KMS-11 (cell line): ENCODE data around the gene MOB3B.

Source experiments
- H2AFZ ChIP-seq: fragments of 200-600 bp; sonication (generic); 2 replicates; pipeline ENCODE4 v1.6.1; 2016; ENCODE audit warnings: antibody characterized with exemption, mixed run types, low read depth
- H3K27ac ChIP-seq: fragments of 200-600 bp; sonication (generic); 2 replicates; pipeline ENCODE4 v1.6.1; 2016; ENCODE audit warnings: mild to moderate bottlenecking, mixed run types
- H3K27me3 ChIP-seq: fragments of 200-600 bp; sonication (generic); 2 replicates; pipeline ENCODE4 v1.6.1; 2017; ENCODE audit warnings: mild to moderate bottlenecking, low read depth, mixed run types, moderate library complexity; ENCODE audit not compliant: insufficient read depth
- H3K36me3 ChIP-seq: fragments of 200-600 bp; sonication (generic); 2 replicates; pipeline ENCODE4 v1.6.1; 2017; ENCODE audit warnings: mild to moderate bottlenecking, mixed run types; ENCODE audit not compliant: insufficient read depth
- H3K4me1 ChIP-seq: fragments of 200-600 bp; sonication (generic); 2 replicates; pipeline ENCODE4 v1.6.1; 2016; ENCODE audit warnings: mild to moderate bottlenecking, low read depth, mixed run types; ENCODE audit not compliant: poor library complexity, severe bottlenecking
- H3K4me2 ChIP-seq: fragments of 200-600 bp; sonication (generic); 2 replicates; pipeline ENCODE4 v1.7.0; 2016; ENCODE audit warnings: mild to moderate bottlenecking, mixed run types
- H3K4me3 ChIP-seq: fragments of 200-600 bp; sonication (generic); IDR thresholded peaks from 2 replicates; pipeline ENCODE4 v1.6.1; 2017; ENCODE audit warnings: low read depth, low read length, mixed read lengths; ENCODE audit not compliant: insufficient read depth
- H3K79me2 ChIP-seq: fragments of 200-600 bp; sonication (generic); 2 replicates; pipeline ENCODE4 v1.6.1; 2016; ENCODE audit warnings: low read depth, mixed run types; ENCODE audit not compliant: insufficient read depth
- H3K9ac ChIP-seq: fragments of 200-600 bp; sonication (generic); 2 replicates; pipeline ENCODE4 v1.6.1; 2016; ENCODE audit warnings: mild to moderate bottlenecking, mixed run types
- H4K20me1 ChIP-seq: fragments of 200-600 bp; sonication (generic); 2 replicates; pipeline ENCODE4 v1.6.1; 2016; ENCODE audit warnings: mild to moderate bottlenecking, mixed run types; ENCODE audit not compliant: insufficient read depth
- CTCF ChIP-seq: fragments of 200-600 bp; sonication (generic); conservative IDR thresholded peaks from 2 replicates; pipeline ENCODE4 v1.6.1; 2017; ENCODE audit warnings: low read depth, mild to moderate bottlenecking, antibody characterized with exemption, low read length, moderate library complexity, mixed read lengths

The MOB3B gene

DNA sequence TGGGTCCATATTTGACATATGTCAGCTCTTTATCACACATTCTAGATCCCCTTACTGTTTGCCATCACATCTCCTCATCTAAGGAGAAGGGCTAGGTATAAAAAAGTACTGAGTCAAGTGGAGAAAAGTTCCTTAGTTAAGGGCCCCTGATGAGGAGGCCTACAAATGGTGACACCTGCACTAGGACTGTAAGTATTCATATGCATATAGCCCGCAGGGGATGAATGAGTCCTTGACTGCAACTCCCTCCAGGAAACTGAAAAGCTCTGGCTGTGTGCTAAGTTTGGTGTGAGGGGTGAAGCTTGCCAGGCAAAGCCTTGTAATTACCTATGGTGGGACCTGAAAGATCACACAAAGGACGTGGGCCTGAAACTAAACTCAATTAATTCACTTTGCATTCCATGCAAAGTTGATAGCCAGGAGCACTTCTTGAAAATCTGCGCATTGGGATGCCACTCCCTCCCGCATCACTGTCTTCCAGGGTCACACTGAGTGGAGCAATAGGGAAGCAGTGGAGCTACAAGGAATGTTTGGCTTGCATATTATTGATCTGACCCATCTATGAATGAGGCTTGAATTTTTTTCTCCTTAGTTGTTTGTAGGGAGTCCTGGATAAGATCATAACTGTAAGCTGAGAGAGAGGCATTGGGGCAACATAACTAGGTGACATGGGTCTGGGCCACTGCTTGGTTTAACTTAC, 220.8 kb downstream of the MOB3B start:
- H3K4me3 ChIP-seq, result no peak overlapping the region
- H4K20me1 ChIP-seq, result no peaks in the 10 kb centered on the region
- no peak overlapping the region for H3K4me2 ChIP-seq
- no peaks in the 10 kb centered on the region for H3K79me2 ChIP-seq
- no peaks in the 10 kb centered on the region for H3K36me3 ChIP-seq
- no peak overlapping the region for H2AFZ ChIP-seq
- no peak overlapping the region for H3K9ac ChIP-seq
- no peak overlapping the region for H3K27ac ChIP-seq
- no peaks in the 10 kb centered on the region for H3K4me1 ChIP-seq
- no peak for TF ChIP-seq CTCF
- no peaks in the 10 kb centered on the region for H3K27me3 ChIP-seq

DNA sequence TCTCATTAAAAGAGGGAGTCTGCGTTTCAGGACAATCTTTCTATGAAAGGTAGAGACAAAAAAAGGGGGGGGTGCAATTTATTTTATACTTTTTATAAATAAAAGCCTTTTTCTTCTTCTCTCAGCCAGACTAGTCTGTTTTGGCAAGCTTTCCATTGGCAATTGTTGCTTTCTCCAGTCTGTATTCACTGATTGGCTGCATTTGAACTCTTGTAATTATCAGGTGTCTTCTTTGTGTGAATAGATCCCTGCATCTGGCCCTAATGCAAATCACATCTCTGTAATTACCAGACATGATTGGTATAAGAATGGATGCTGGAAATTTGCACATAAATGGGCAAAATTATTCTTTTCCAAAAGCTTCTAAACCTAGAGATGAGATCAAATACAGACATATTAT, 225.1 kb downstream of the MOB3B start:
- Histone ChIP-seq H3K9ac (no peak overlapping the region), H3K27ac (no peak overlapping the region), H3K4me1 (no peaks in the 10 kb centered on the region), H3K4me2 (no peak overlapping the region), H3K4me3 (no peak overlapping the region), H3K27me3 (no peaks in the 10 kb centered on the region), H3K79me2 (no peaks in the 10 kb centered on the region), H2AFZ (no peak overlapping the region), H3K36me3 (no peaks in the 10 kb centered on the region), H4K20me1 (no peaks in the 10 kb centered on the region)
- no peak for TF ChIP-seq CTCF

DNA sequence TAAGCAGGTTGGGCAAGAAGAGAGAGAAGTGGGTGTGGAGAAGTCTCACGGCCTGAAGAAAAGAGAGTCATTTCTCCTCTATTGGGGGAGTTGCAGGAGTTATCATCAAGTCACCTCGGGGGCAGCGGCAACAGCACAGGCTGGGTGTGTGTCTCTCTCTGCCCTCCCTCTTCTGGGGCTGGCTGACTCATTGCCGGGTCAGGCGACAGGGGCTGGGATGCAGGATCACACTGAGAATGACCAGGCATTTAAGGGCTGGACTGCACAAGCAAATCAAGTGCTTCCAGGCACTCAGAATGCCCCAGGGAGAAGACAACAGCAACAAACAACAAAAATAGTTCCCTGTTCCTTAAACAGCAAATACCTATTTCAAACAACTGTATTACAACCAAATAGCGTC, 226.4 kb downstream of the MOB3B start:
- Histone ChIP-seq H3K9ac (no peak overlapping the region), H3K36me3 (no peaks in the 10 kb centered on the region), H2AFZ (no peak overlapping the region), H3K4me2 (no peak overlapping the region), H3K27me3 (no peaks in the 10 kb centered on the region), H4K20me1 (no peaks in the 10 kb centered on the region), H3K4me1 (no peaks in the 10 kb centered on the region), H3K79me2 (no peaks in the 10 kb centered on the region), H3K27ac (no peak overlapping the region), H3K4me3 (no peak overlapping the region)
- no peak for TF ChIP-seq CTCF

DNA sequence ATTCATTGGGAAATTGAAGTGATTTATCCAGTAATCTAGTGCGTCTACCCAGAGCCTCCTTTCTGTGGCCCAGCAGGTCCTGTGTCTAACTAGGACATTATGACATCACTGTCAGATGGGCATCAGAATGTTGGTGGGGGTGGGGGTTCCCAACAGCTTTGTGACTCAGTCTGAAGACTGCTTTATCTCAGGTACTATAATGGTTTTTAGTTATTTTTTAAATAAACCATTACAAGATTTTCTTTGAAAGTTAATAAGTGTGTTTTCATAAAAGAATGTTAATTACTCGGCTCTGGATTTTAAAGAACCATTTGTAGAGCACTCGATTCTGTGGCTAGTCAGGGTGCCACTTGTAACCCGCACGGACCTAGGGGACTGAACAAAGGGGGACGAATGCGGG, 232.6 kb downstream of the MOB3B start, which contains the start of gene EQTN:
Gene EQTN, minus strand, starts transcription at position 101 of the 400 bp plus-strand sequence. Its CDS starts 95 bp downstream, at position 6.
- H3K4me3 ChIP-seq, result no peak within 1 kb of the TSS
- TF ChIP-seq CTCF, result no peak
- no peak within 1 kb of the TSS for H3K4me2 ChIP-seq
- H3K79me2 ChIP-seq, result no peaks in the 10 kb centered on the region
- no peak within 1 kb of the TSS for H2AFZ ChIP-seq
- no peak within 1 kb of the TSS for H3K9ac ChIP-seq
- H3K27ac ChIP-seq, result no peak within 1 kb of the TSS
- H3K36me3 ChIP-seq, result no peaks in the 10 kb centered on the region
- no peaks in the 10 kb centered on the region for H3K4me1 ChIP-seq
- no peaks in the 10 kb centered on the region for H3K27me3 ChIP-seq
- H4K20me1 ChIP-seq, result no peaks in the 10 kb centered on the region
